GM18909 (cell line): ENCODE results near the gene ACP3.

Source experiments
- ATAC-seq: cut with Tn5 transposase; IDR thresholded peaks from one replicate; pipeline ENCODE4 v1.9.1; 2021; ENCODE audit warnings: mild to moderate bottlenecking; ENCODE audit not compliant: unreplicated experiment, poor library complexity

Gene ACP3

DNA sequence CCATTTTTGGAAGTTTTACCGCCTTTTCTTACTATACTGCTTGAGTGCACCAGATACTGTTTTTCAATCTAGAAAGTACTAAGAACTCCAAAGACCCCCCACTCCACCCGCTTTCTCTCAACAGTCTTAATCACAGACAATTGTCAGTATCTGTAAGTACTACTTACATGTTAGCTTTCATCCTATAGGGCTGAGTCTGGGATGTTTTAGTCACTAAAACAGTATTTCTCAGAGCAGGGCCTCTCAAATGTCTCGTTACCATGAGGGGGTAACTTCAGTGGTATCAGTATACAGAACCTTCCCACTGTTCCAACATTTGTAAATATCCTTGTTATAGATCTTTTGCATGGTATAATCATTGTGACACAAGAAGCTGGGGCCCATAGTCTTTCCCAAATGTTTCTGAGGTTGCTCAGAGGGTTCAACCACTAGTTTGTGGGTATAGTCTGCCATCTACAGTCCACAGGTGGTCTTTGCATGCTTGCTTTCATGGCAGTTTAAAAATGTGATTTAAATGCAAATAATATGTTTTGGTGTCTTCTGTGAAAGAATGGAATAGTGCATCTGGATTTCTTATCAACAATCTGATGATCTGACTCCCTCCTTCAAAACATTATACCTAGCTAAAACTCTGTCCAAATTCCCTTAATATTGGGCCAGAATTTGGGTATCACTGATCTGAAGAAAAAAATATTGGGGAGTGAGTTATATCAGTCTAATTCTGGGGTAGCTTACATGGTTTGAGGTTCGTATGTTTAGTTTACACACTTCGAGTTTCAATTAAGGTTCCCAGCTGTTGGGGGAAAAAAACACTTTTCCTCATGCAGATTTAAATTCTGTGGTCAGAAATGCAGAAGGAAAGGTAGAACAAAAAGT lies 82.1 kb downstream of the ACP3 start:
- ATAC-seq: peak; percentile 59

DNA sequence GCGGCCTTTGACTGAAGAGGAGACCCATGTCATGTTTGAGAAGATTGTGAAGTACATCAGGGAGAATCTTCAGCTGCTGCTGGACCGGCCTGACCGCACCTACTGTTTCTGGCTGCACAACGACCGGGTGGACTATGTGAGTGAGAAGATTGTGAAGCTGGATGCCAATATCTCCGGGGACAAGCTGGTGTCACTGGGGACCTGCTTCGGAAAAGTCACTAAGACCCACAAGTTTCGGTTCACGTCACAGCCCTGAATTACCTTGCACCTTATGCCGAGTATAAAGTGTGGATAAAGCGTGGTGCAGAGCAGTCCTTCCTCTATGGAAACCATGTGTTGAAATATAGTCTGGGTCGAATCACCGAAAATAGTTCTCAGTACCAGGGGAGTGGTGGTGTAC lies 84.0 kb downstream of the ACP3 start:
- no peak for ATAC-seq

DNA sequence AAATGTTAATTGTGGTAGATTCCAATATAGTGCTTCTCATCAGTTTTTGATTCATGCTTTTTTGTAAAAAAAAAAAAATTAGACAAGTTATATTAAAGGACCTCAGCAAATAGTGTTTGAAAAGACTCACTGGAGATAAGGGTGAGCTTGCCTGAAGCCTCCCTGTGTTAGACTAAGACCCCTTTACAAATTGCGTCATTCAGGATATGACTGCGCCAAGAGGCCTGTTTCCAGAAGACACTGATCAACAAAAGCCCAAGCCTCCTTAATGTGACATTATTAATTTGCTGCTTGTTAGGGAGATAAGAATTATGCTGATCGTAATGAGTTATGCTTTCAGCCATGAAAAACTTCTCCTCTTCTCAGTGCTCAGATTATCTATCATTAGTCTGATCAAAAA lies 87.1 kb downstream of the ACP3 start:
- ATAC-seq: no peak

DNA sequence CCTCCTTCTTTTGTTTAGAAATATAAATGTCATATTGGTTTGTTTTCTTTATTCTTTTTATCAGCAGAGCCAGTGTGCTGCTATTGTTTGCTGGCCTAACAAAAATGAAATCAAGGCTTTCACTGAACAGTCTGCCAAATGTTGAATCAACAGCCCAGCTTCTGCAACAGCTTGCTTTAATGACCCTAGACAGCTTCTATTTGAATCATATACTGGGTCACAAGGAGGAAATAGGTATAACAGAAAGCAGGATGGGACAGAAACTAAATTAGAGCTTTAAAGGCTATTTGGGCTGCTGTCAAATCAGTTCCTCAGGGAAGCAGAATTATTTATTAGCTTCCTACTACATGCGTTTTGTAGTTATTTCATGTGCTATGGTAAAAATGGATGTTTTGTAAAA lies 88.0 kb downstream of the ACP3 start:
- ATAC-seq: no peak

DNA sequence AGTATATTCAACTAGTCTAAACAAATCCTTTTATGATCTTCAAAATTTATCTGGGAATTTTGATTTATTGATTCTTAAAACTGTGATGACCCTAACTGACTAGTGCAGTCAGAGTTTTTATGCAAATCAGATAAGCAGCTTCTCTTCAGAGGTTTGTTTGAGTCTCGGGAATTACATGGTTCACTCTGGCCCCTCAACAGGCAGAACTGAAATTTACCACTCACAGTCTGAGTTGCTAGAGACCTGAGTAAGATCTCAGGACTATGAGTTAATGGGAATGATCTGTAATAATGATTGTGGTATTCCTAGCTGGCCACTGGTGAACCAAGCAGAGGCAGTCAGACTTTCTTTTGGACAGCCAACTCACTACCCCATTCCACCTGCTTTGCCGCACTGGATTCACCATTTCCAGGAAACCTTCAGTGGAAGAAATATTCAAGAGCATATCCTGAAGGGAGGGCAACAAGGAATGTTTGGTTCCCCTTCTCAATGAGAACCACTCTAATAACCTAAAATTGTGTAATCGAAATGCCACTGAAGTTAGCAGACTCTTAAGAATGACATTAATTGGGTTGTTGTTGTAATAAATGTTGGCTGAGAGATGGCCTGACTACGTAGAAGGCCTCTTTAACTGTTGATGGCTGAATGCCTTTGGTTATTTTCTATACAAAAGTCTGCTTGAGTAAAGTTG lies 88.5 kb downstream of the ACP3 start:
- no peak for ATAC-seq

GRCh38 chr3:132406587-132406986 lies 89.4 kb downstream of the ACP3 start:
- ATAC-seq: no peak

GRCh38 chr3:132407025-132407424 lies 89.8 kb downstream of the ACP3 start:
- ATAC-seq: no peak
